ENCODE results near the gene SLIT3.
"Not testable (repeated sequence)": the region's sequence is repeated elsewhere in the genome, so short reads cannot be mapped to it uniquely, and the experiment has no call there.

SLIT3 gene

GRCh38 chr5:169219351-169219750, 81.6 kb downstream of the SLIT3 start:
- no peak for DNase-seq (ENCODE audit: low spot score)

- no peak for DNase-seq (ENCODE audit: low spot score)
Observed at GRCh38 chr5:169218861-169219260, 82.1 kb downstream of the SLIT3 start.

DNA sequence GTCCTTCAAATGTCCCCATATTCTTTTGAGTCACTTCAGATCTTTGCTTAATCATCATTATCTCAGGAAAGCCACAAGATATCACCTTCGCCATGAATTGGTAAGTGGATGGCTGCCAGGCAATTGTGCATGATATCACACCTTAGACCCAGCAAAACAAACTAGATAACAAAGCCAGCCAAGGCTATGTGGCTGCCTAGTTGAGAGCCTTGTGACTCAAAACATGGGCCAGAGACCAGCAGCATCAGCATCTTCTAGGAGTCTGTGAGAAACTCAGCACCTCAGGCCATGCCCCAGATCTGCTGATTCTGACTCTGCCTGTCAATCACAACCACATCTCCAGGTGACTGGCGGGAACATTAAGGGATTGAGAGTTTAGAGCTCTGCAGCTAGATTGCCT, 82.8 kb downstream of the SLIT3 start:
- DNase-seq (ENCODE audit: low spot score): no peak

GRCh38 chr5:169216866-169217265, 84.1 kb downstream of the SLIT3 start:
- no peak for DNase-seq (ENCODE audit: low spot score)

DNA sequence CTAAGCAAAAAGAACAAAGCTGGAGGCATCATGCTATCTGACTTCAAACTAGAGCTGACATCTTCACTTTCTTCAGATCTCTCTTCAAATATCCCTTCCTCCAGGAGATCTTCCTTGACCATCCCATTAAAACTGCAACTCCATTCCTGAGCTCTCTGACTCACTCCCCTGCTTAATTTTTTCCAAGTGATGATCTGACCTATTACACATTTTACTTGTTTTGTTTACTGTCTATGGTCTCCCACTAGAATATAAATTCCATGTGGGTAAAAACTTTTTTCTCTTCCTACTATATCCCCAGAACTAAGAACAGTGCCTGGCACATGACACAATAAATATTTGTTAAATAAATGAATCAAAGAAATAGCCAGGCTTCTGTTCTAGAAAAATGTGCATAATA, 87.5 kb downstream of the SLIT3 start:
- no peak for DNase-seq (ENCODE audit: low spot score)

GRCh38 chr5:169211761-169212160, 89.2 kb downstream of the SLIT3 start:
- DNase-seq (ENCODE audit: low spot score): not testable (repeated sequence)

GRCh38 chr5:169204788-169205400, 96.0 kb downstream of the SLIT3 start:
- DNase-seq (ENCODE audit: low spot score): no peak

DNA sequence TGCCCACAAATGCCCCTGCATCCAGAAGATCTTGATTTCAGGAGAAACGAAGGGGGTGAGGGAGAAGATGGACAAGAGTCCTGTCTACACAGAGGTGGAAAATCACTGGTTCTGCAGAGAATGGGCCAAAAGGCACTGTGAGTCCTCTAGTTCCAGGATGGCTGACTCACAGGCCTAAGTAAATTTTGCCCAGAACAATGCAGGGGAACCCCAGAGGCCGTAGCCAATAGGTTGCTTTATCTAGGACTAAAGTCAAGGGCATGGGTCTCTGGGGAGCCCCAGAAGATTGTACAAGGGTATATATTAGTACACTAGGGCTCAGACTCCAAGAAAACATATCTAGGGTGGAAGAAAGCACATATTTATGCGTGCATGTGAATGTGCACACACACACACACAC, 98.0 kb downstream of the SLIT3 start:
- no peak for DNase-seq (ENCODE audit: low spot score)

GRCh38 chr5:169201597-169201996, 99.3 kb downstream of the SLIT3 start:
- no peak for DNase-seq (ENCODE audit: low spot score)

DNA sequence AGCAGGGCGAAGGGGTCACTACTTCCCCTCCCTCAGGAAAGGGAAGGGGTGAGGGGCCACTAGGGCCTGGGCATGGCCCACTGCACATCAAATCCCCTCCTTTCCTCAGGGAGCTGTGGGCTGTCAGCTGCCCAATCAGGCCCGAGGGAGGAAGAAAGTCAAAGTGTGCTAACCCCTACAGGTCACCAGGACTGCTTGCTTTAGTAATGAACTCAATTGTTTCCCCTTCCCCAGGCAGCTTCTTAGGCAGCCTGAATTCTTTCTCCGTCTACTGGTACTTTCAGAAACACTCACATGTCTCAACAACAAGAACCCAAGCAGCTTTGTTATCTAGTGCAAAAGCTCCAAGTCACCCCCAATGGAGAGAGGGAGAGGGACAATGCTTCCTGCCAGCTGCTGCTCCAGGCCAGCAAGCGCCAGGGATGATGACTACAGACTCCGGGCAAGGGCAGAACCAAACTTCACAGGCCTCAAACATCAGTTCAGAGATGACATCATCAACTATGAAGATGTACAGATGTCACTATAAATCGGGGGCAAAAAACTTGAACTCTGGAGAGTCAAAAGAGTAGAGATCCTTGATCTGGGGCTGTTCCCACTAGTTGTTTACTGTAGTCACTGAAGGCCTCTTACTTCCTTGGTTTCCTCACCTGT, 100.7 kb downstream of the SLIT3 start:
- DNase-seq (ENCODE audit: low spot score): no peak

DNA sequence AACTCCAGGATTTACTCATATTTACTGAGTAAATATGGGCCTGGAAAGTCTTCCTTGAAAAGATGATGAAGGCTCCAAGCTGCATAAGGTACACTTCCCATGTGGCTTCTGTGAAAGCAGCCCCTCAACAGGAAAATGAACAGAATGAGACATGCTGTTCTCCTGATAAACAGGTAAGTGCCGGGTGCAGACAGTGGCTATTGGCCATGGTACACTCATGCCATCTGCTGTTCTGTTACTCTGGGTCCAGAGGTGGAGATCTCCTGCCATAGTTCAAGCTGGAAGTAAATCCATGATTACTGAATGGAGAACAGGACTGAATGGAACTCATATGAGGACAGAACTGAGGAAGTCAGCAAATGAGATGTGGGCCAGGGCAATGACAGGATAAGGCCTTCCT, 103.6 kb downstream of the SLIT3 start:
- DNase-seq (ENCODE audit: low spot score): peak; percentile 25

- no peak for DNase-seq (ENCODE audit: low spot score)
Observed at GRCh38 chr5:169196059-169196458, 104.9 kb downstream of the SLIT3 start.

DNA sequence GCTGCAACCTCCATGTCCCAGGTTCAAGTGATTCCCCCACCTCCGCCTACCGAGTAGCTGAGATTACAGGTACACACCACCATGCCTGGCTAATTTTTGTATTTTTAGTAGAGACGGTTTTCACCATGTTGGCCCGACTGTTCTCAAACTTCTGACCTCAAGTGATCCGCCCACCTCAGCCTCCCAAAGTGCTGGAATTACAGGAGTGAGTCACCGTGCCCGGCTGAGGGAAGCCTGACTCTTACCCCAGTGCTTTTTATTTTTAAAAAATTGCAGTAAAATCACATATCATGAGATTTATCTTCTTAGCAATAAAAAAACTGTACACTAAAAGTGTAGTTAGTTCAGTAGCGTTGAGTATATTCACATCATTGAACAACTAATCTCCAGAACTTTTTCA, 105.3 kb downstream of the SLIT3 start:
- DNase-seq (ENCODE audit: low spot score): no peak

DNA sequence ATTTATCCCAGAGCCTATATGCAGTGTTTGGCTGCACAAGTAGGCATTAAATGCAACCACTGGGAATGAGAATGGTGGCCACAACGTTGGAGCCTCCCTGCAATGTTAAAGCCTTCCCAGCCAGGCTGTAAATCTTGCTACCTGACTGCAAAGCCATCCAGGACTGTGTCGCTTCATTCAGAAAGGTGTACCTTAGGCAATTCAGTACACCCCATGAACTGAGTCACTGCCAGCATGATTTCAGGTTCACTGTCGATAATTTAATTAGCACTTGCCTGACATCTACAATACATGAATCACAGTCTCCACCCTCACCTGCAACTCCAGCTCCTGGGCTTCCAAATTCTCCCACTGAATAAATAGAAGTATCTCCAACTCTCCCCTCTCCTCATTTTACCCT, 108.4 kb downstream of the SLIT3 start:
- no peak for DNase-seq (ENCODE audit: low spot score)

GRCh38 chr5:169190849-169191248, 110.1 kb downstream of the SLIT3 start:
- no peak for DNase-seq (ENCODE audit: low spot score)

GRCh38 chr5:169185626-169186025, 115.3 kb downstream of the SLIT3 start:
- no peak for DNase-seq (ENCODE audit: low spot score)

- DNase-seq (ENCODE audit: low spot score): no peak
Observed at GRCh38 chr5:169183576-169183975, 117.4 kb downstream of the SLIT3 start.

- no peak for DNase-seq (ENCODE audit: low spot score)
Observed at GRCh38 chr5:169182797-169183196, 118.1 kb downstream of the SLIT3 start.

DNA sequence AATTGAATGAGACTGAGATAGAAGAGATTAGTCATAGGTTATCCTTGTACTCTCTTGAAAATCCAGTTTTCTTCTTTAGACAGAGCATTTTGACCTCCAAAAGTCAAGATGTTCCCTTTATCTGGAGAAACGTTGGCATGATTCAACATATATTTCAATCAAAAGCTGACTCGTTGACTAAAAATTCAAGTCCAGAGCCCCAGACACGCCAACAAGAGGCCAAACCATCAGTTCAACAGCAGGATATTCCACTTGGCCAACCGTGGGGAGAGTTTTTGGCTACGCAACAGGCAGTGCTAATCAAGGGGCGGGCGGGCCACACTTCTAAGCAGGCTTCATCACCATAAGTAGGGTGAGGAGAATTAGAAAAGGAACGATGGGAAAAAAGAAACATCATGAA, 119.1 kb downstream of the SLIT3 start:
- no peak for DNase-seq (ENCODE audit: low spot score)

GRCh38 chr5:169178754-169179153, 122.2 kb downstream of the SLIT3 start:
- DNase-seq (ENCODE audit: low spot score): no peak

GRCh38 chr5:169178274-169178673, 122.7 kb downstream of the SLIT3 start:
- no peak for DNase-seq (ENCODE audit: low spot score)

GRCh38 chr5:169176709-169177694, 123.9 kb downstream of the SLIT3 start:
- DNase-seq (ENCODE audit: low spot score): no peak

DNA sequence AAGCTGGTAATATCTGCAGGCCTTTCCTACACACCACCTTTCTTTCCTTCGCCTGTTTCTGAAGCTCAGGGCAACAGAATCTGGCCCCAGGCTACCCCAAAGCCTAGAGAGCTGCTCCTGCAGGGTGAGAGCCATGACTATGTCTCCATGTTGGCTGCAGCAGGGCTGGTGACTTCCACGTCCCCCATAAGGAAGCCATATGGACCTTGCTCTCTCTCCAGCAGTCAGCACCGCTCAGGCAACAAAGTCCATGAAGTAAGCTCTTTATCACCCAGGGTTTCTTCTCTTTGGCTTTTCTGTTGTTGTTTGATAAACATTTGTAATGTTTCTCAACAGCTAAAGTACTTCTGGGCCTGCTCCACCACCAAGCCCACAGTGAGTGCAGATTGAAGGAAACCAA, 125.2 kb downstream of the SLIT3 start:
- no peak for DNase-seq (ENCODE audit: low spot score)
